Measurements from ENCODE around the gene CCNI.

- TF ChIP-seq EZH2 (IDR thresholded peaks at IDR 0.05; ENCODE audit: low read depth) (no peak), CTCF (conservative IDR thresholded peaks at IDR 0.05) (no peak)
These were observed 1.3 kb upstream of the CCNI start for GRCh38 chr4:77076889-77077635.
